GM12891 (cell line): ENCODE results near the gene CYP3A5.
"Not testable (repeated sequence)": the region's sequence is repeated elsewhere in the genome, so short reads cannot be mapped to it uniquely, and the experiment has no call there.

Source experiments
- PAX5 ChIP-seq: IDR thresholded peaks from 2 replicates; pipeline ENCODE4 v1.6.1; 2011; ENCODE audit warnings: low read length, moderate library complexity, mild to moderate bottlenecking; ENCODE audit not compliant: insufficient read depth, severe bottlenecking
- POLR2A ChIP-seq: IDR thresholded peaks from 2 replicates; pipeline ENCODE4 v1.6.1; 2011; ENCODE audit warnings: low read depth, low read length, control low read depth
- POLR2AphosphoS5 ChIP-seq: IDR thresholded peaks from 2 replicates; pipeline ENCODE4 v1.6.1; 2011; ENCODE audit warnings: low read depth, low read length, control low read depth
- POU2F2 ChIP-seq: IDR thresholded peaks from 2 replicates; pipeline ENCODE4 v1.6.1; 2011; ENCODE audit warnings: low read depth, mild to moderate bottlenecking, control low read depth, low read length, moderate library complexity
- SPI1 ChIP-seq: IDR thresholded peaks from 2 replicates; pipeline ENCODE4 v1.6.1; 2011; ENCODE audit warnings: low read depth, low read length, control low read depth
- TAF1 ChIP-seq: IDR thresholded peaks from 2 replicates; pipeline ENCODE4 v1.6.1; 2011; ENCODE audit warnings: low read depth, low read length, control low read depth

DNA sequence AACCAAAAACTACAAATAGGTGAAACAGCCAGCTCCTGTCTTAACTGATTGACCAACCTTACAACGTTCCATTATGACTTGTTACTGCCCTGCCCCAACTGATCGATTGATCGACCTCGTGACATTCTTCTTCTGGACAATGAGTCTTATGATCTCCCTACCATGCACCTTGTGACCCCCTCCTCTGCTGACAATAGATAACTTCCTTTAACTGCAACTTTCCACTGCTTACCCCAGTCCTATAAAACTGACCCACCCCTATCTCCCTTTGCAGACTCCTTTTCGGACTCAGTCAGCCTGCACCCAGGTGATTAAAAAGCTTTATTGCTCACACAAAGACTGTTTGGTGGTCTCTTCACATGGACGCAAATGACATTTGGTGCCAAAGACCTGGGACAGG is 43.4 kb upstream of the CYP3A5 start:
- TF ChIP-seq POLR2AphosphoS5, POLR2A, SPI1, TAF1, PAX5, POU2F2: not testable (repeated sequence)
